Adipocyte (in vitro differentiated cells): ENCODE measurements around the gene UPF1.
"Not testable (repeated sequence)": the region's sequence is repeated elsewhere in the genome, so short reads cannot be mapped to it uniquely, and the experiment has no call there.

Experiments used
- DNase-seq: peaks from one replicate; pipeline ENCODE4 v3.0.0-alpha.2; 2015; ENCODE audit warnings: low read depth
- H3K27me3 ChIP-seq: replicated peaks from 2 replicates; pipeline ENCODE4 v1.7.0; 2013; ENCODE audit warnings: mild to moderate bottlenecking, low read length, moderate library complexity; ENCODE audit not compliant: control insufficient read depth, insufficient read depth
- H3K36me3 ChIP-seq: 2 replicates; pipeline ENCODE4 v1.7.0; 2013; ENCODE audit warnings: low read length, mild to moderate bottlenecking, moderate library complexity; ENCODE audit not compliant: control insufficient read depth, insufficient read depth, severe bottlenecking
- H3K4me1 ChIP-seq: 2 replicates; pipeline ENCODE4 v1.7.0; 2013; ENCODE audit warnings: mild to moderate bottlenecking, low read length, moderate library complexity; ENCODE audit not compliant: control insufficient read depth, insufficient read depth
- H3K4me3 ChIP-seq: 2 replicates; pipeline ENCODE4 v1.7.0; 2013; ENCODE audit warnings: mild to moderate bottlenecking, low read length, moderate library complexity
- H3K9ac ChIP-seq: 2 replicates; pipeline ENCODE4 v1.7.0; 2013; ENCODE audit warnings: mild to moderate bottlenecking, low read length, moderate library complexity
- H3K9me3 ChIP-seq: 2 replicates; pipeline ENCODE4 v1.7.0; 2013; ENCODE audit warnings: mild to moderate bottlenecking, low read length, moderate library complexity; ENCODE audit not compliant: control insufficient read depth

Gene UPF1

GRCh38 chr19:18802354-18802753 lies 29.4 kb upstream of the UPF1 start:
- Histone ChIP-seq H3K4me1 (peaks cover 1% of the 10 kb centered on the region), H3K4me3 (no peak overlapping the region), H3K36me3 (no peaks in the 10 kb centered on the region), H3K27me3 (peaks cover 9% of the 10 kb centered on the region), H3K9ac (no peak overlapping the region), H3K9me3 (no peaks in the 10 kb centered on the region)
- no peak for DNase-seq

GRCh38 chr19:18803550-18804138 lies 28.1 kb upstream of the UPF1 start:
- DNase-seq: no peak
- Histone ChIP-seq H3K4me1 (peaks cover 11% of the 10 kb centered on the region), H3K36me3 (no peaks in the 10 kb centered on the region), H3K9ac (no peak overlapping the region), H3K4me3 (no peak overlapping the region), H3K9me3 (no peaks in the 10 kb centered on the region), H3K27me3 (peaks cover 9% of the 10 kb centered on the region)

GRCh38 chr19:18804139-18804601 lies 27.6 kb upstream of the UPF1 start:
- Histone ChIP-seq H3K9ac (no peak overlapping the region), H3K4me3 (no peak overlapping the region), H3K36me3 (no peaks in the 10 kb centered on the region), H3K9me3 (no peaks in the 10 kb centered on the region), H3K27me3 (peaks cover 6% of the 10 kb centered on the region), H3K4me1 (peaks cover 16% of the 10 kb centered on the region)
- DNase-seq: no peak

- no peak for DNase-seq
- Histone ChIP-seq H3K4me3 (no peak overlapping the region), H3K9ac (no peak overlapping the region), H3K36me3 (no peaks in the 10 kb centered on the region), H3K9me3 (no peaks in the 10 kb centered on the region), H3K4me1 (peaks cover 18% of the 10 kb centered on the region), H3K27me3 (peaks cover 1% of the 10 kb centered on the region)
These were observed 27.1 kb upstream of the UPF1 start for GRCh38 chr19:18804643-18805042.

- H3K4me3 ChIP-seq: no peak overlapping the region
- no peaks in the 10 kb centered on the region for H3K9me3 ChIP-seq
- H3K27me3 ChIP-seq: no peaks in the 10 kb centered on the region
- peak overlapping the region; percentile 82 for H3K9ac ChIP-seq
- no peak for DNase-seq
- H3K36me3 ChIP-seq: no peaks in the 10 kb centered on the region
- H3K4me1 ChIP-seq: peaks cover 23% of the 10 kb centered on the region
These were observed 23.9 kb upstream of the UPF1 start for GRCh38 chr19:18807861-18808331.

GRCh38 chr19:18809149-18809868 lies 22.4 kb upstream of the UPF1 start:
- Histone ChIP-seq H3K4me1 (peaks cover 36% of the 10 kb centered on the region), H3K36me3 (no peaks in the 10 kb centered on the region), H3K9me3 (no peaks in the 10 kb centered on the region), H3K4me3 (peak overlapping the region; percentile 2), H3K9ac (peak overlapping the region; percentile 82), H3K27me3 (no peaks in the 10 kb centered on the region)
- peak; percentile 67 for DNase-seq

GRCh38 chr19:18811638-18812037 lies 20.1 kb upstream of the UPF1 start:
- H3K9me3 ChIP-seq, H3K9ac ChIP-seq, H3K27me3 ChIP-seq, DNase-seq, H3K36me3 ChIP-seq, H3K4me3 ChIP-seq: not testable (repeated sequence)
- H3K4me1 ChIP-seq: peaks cover 40% of the 10 kb centered on the region

GRCh38 chr19:18814063-18814462 lies 17.7 kb upstream of the UPF1 start:
- Histone ChIP-seq H3K36me3 (no peaks in the 10 kb centered on the region), H3K4me1 (peaks cover 26% of the 10 kb centered on the region), H3K9ac (peak overlapping the region; percentile 54), H3K4me3 (peak overlapping the region; percentile 12), H3K27me3 (no peaks in the 10 kb centered on the region), H3K9me3 (no peaks in the 10 kb centered on the region)
- peak; percentile 64 for DNase-seq

- Histone ChIP-seq H3K4me3 (no peak overlapping the region), H3K9me3 (no peaks in the 10 kb centered on the region)
- no peak for DNase-seq
These were observed 16.1 kb upstream of the UPF1 start for GRCh38 chr19:18815673-18816072.

GRCh38 chr19:18816645-18817044 lies 15.1 kb upstream of the UPF1 start:
- H3K36me3 ChIP-seq, H3K9ac ChIP-seq, H3K27me3 ChIP-seq, H3K9me3 ChIP-seq, DNase-seq, H3K4me3 ChIP-seq: not testable (repeated sequence)
- H3K4me1 ChIP-seq: peaks cover 17% of the 10 kb centered on the region

More at GRCh38 chr19:18815673-18816072, 16.1 kb upstream of the UPF1 start:
- H3K4me1 ChIP-seq: peaks cover 17% of the 10 kb centered on the region
- H3K36me3 ChIP-seq: no peaks in the 10 kb centered on the region
- no peak overlapping the region for H3K9ac ChIP-seq
- H3K27me3 ChIP-seq: no peaks in the 10 kb centered on the region

- Histone ChIP-seq H3K27me3 (no peaks in the 10 kb centered on the region), H3K4me1 (peaks cover 17% of the 10 kb centered on the region), H3K4me3 (no peak overlapping the region), H3K36me3 (no peaks in the 10 kb centered on the region), H3K9ac (no peak overlapping the region), H3K9me3 (no peaks in the 10 kb centered on the region)
- DNase-seq: no peak
These were observed 14.2 kb upstream of the UPF1 start for GRCh38 chr19:18817574-18817973.
